ELR (cell line): ENCODE measurements around the gene CENPN.
A peak's percentile ranks its signal among the peaks of the same experiment; 100 is the strongest.

Experiments
- DNase-seq: peaks from one replicate; pipeline ENCODE4 v3.0.0-alpha.2; 2015; ENCODE audit warnings: low read depth

The CENPN gene

DNA sequence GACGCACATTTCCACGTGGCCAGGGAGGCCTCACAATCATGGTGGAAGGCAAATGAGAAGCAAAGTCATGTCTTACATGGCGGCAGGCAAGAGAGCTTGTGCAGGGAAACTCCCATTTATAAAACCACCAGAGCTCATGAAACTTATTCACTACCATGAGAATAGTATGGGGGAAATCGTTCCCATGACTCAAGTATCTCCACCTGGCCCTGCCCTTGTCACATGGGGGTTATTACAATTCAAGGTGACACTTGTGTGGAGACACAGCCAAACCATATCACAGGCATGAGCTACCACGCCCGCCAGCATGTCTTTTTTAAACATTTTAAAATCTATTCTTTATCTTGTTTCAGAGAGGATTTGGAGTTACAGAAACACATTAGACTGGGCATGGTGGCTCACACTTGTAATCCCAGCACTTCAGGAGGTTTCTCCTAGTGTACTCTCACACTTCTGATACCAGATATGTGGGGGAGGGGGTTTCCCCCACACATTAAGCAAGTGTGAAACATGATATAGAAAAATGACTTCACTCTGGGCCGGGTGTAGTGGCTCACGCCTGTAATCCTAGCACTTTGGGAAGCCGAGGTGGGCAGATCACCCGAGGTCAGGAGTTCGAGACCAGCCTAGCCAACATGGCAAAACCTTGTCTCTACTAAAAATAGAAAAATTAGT lies 23.1 kb downstream of the CENPN start:
- no peak for DNase-seq

DNA sequence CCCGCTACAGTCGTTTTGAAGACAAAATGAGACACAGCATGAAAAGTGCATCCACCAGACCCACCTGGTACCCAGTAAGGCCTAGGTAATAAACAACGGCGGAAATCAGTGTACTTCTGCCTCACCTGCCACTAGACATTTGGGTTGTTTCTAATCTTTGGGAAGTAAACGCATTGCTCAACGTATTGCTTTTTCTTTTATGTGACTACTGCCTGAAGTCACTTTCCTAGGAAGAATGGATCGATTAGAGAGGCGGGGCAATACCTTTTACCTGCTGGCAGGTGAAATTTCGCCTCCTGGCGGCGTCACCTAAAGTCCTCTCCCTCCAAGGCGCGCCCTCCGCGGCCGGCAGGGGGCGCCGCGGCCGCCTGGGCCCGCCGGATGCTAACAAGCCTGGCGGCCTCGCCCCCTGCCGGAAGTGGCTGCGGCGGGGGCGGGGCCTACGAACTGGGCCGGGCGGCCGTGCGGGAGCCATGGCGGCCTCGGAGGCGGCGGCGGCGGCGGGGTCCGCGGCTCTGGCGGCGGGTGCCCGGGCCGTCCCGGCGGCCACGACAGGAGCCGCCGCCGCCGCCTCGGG lies 28.5 kb downstream of the CENPN start, which contains the start of gene ATMIN:
TSS of gene ATMIN (plus strand) at position 445 of the 577 bp plus-strand sequence. CDS start at position 474, 29 bp downstream.
- peak; percentile 88 for DNase-seq

- DNase-seq = peak; percentile 60
These were observed 29.1 kb downstream of the CENPN start for GRCh38 chr16:81035975-81036750.

DNA sequence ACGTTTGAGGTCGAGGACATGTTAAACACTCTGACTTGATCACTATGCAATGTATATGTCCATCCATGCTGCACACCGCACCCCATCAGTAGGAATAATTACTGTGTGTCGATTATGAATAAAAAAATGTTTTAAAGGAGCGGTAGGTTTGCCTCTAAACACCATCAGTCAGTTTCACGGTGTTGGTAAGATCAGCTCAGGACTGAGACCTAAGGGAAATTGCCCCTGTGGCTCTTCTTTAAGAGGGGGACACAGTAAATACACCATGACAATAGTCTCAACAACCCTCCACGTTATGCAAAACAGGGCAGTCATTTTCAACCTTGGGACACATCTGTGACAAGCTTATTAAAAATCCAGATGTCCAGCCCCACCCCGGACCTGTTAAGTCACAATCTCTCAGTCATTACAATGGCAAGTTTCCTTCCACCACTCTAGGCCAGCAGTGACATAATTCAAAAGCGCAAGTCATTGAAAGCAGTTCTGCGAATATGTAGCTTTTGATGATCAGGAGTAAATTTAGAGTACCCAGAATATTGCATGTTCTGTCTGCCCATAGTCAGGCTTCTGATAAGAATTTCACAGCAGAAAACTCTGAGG lies 29.8 kb downstream of the CENPN start:
- DNase-seq = peak; percentile 30

DNA sequence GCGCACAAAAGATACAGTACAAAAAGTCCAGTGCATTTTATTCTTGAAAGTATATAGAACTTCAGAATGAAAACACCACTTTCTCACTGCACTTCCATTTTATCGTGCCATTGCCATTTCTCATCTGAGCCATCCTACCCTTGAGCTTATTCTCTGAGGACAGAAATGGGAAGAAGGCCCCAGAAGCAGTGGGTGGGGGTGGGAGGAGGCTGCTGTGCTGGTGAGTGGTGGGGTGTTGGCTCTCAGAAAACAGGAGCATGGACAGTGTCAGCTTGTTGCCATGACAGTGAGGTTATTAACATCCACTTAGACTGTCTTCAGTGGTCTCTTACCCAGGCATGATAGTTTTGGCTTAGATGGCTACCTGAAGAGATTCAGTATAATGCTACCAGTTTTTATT lies 33.1 kb downstream of the CENPN start:
- no peak for DNase-seq

DNA sequence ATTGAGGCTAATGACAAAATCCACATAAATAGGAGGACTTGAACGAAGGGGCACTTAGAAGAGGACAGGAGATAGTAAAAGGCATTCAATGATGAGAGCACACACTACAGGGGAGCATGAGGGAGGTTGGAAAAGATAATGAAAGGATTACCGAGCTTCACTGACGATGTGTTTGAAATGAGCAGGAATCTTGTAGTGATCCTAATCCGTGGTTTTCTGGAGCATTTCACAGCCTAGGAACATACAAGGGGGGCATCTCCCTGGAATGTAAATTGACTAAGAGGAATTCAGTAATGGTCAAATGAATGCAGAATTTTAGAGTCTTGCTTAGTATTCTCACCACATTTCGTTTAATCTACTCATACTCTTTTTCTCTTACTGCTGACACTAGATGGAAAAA lies 33.8 kb downstream of the CENPN start:
- no peak for DNase-seq

DNA sequence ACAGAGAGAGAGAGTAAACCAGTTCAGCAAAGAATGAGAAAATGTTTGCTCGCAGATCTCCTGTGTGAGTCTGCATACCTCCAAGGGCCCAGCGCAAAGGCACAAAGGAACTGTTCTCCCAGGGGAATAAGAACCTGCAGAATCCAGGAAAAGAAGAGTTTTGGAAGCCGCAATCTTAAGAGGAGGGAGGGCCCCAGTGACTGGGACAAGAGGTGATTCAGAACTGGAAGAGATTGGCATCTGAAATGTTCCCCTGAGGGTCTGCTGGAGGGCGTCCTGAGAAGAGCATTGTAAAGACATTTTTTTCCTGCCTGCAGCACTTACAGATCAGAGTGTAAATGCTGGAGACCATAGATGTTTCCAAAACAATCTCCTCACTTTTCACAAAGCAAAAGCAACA lies 34.7 kb downstream of the CENPN start:
- no peak for DNase-seq

- no peak for DNase-seq
These were observed 35.8 kb downstream of the CENPN start for GRCh38 chr16:81042821-81043220.

- DNase-seq = no peak
These were observed 46.7 kb downstream of the CENPN start for GRCh38 chr16:81053761-81054160.

DNA sequence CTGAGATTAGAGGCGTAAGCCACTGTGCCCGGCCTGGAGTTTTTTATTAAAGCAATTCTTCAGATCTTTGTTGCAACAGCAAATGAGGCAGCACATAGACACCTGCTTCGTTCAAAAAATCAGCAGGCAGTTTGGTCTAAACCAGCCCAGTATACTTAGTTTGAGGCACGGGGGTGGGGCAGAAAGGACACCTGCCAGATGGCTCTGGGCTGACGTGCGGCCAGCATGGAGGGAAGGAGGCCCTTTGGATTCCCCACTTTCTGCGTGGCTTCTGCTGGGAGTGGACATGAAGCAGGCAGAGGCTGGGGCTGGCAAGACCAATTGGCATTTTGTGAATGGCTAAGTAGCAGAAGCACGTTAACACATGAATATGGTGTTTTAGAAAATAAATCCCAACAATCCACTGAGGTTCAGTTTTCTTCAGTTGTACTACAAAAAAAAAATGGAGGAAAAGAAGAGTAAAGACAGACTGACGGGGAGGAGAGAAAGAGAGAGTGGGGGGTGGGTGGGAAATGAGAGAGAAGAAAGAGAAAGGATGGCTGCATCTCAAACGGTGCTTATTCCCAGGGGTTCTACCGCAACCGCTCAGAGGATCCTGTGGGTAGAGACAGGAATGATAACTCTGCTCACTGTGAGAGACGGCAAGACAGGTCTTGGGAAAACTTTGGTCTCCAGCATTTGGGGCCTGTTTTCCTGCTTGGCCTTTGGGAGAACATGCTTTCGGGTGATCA lies 53.7 kb downstream of the CENPN start:
- no peak for DNase-seq

- DNase-seq = no peak
These were observed 54.3 kb downstream of the CENPN start for GRCh38 chr16:81061307-81061640.

DNA sequence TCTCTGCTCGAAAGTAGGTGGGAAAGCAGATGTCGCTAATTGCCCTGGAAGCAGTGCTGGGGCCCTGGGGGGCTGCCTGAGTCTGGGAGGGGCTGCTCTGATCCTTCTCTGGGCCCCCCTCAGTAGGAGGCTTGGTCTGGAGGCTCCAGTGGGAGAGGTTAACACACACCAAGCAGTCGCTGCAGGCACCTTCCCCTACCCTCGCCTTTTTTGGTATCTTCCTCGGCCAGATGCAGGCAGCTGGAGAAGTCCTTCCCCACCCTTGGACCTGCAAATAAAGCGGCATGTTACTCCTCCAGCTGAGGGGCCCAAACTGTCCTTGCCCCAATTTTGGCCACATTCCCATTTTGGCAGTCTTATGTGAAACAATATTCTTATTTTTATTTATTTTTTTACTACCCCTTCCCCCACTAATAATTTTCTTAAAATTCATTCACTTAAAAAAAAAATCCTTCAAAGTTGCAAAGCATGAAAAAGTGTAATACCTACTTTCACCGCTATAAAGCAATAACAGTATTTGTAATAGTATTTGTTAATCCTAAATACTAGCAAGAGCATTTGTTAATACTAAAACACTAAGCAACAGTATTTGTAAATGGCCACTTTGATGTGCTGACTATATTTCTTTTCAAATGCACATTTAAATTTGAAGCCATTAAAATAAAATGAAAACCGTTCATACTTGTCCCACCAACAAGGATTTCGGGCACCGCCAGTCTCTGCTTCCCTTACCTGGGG lies 55.0 kb downstream of the CENPN start:
- no peak for DNase-seq

GRCh38 chr16:81066681-81067080 lies 59.7 kb downstream of the CENPN start:
- DNase-seq = no peak

DNA sequence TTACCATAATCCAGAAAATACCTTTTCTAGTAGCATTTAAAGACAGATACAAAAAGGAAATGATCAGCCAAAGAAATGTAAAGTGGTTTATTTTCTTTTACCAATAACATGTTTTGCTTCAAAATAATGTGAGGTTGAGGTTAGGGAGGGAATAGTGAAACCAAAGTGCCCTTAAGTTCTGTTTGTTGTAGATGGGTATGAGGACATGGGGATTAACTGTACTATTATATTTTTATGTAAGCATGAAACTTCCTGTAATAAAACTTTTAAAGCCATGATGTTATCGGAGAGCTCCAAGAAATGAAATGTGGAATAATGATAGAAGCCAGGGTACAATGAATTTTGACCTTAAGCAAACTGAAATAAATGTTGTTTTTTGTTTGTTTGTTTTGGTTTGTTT lies 60.2 kb downstream of the CENPN start:
- no peak for DNase-seq

DNA sequence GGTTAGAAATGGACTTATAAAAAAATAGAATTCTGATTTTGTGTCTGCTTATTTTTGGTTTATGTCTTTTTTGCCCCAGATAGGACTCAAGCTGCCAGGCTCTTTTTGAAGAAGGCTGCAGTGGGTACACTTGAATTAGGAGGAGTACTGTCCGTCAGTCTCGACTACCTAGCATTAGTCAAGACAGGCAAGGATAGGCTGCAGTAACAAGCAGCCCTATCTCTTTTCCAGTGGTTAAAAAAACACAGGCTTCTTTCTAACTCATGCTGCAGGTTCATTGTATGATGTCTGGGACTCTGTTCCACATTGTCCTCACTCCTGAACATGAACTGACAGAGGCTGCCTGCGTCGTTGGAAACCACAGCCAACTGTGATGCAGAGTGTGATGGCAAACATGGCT lies 62.0 kb downstream of the CENPN start:
- DNase-seq = no peak

- no peak for DNase-seq
These were observed 64.0 kb downstream of the CENPN start for GRCh38 chr16:81070979-81071378.

- DNase-seq = peak; percentile 91
These were observed 64.8 kb downstream of the CENPN start for GRCh38 chr16:81071805-81072204.

- no peak for DNase-seq
These were observed 66.7 kb downstream of the CENPN start for GRCh38 chr16:81073560-81074330.

GRCh38 chr16:81076566-81077075 lies 69.6 kb downstream of the CENPN start:
- DNase-seq = peak; percentile 88
